ENCODE results near the gene ARRDC4.

Gene ARRDC4

DNA sequence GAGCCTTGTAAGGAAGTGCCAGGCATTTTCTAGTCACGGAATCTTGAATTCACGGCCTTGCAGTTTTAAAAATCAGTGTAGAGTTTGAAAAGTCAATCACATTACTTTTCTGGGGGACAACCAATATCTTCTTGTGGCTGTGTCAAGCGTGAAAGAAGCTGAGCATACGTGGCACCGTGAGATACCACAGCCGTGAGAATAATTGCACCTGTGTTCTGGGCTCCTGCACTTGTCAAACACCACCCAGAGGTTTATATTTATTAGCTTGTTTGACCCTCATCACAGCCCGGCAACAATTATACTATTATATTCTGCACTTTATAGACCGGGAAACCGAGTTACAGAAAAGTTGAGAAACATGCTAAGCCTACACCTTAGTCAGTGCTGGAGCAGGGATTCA is 45.2 kb downstream of the ARRDC4 start:
- DNase-seq (ENCODE audit: low read depth), result no peak
- TF ChIP-seq, protein P1, sequence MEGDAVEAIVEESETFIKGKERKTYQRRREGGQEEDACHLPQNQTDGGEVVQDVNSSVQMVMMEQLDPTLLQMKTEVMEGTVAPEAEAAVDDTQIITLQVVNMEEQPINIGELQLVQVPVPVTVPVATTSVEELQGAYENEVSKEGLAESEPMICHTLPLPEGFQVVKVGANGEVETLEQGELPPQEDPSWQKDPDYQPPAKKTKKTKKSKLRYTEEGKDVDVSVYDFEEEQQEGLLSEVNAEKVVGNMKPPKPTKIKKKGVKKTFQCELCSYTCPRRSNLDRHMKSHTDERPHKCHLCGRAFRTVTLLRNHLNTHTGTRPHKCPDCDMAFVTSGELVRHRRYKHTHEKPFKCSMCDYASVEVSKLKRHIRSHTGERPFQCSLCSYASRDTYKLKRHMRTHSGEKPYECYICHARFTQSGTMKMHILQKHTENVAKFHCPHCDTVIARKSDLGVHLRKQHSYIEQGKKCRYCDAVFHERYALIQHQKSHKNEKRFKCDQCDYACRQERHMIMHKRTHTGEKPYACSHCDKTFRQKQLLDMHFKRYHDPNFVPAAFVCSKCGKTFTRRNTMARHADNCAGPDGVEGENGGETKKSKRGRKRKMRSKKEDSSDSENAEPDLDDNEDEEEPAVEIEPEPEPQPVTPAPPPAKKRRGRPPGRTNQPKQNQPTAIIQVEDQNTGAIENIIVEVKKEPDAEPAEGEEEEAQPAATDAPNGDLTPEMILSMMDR (conservative IDR thresholded peaks at IDR 0.05; ENCODE audit: control insufficient read depth, insufficient read depth, low read depth, low read length), result no peak
- H3K4me3 ChIP-seq (ENCODE audit: control insufficient read depth, low read depth, low read length), result no peak overlapping the region

DNA sequence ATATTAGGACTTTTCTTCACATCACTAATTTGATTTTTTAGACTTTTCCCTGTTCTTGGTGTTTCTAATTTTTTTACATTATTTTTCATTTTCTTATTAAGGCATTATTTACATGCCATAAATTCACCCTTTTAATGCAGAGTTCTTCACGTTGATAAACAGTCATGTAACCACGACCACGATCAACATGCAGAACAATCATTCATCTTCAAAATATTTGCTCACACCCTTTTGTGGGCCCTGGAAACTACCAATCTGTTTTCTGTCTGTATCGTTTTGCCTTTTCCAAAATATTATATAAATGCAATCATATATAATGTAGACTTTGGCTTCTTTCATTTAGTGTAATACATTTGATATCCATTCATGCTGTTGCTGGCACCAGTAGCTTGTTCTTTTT is 48.7 kb downstream of the ARRDC4 start:
- no peak overlapping the region for H3K4me3 ChIP-seq (ENCODE audit: control insufficient read depth, low read depth, low read length)
- no peak for DNase-seq (ENCODE audit: low read depth)
- TF ChIP-seq, protein P1 (conservative IDR thresholded peaks at IDR 0.05; ENCODE audit: control insufficient read depth, insufficient read depth, low read depth, low read length), result no peak

DNA sequence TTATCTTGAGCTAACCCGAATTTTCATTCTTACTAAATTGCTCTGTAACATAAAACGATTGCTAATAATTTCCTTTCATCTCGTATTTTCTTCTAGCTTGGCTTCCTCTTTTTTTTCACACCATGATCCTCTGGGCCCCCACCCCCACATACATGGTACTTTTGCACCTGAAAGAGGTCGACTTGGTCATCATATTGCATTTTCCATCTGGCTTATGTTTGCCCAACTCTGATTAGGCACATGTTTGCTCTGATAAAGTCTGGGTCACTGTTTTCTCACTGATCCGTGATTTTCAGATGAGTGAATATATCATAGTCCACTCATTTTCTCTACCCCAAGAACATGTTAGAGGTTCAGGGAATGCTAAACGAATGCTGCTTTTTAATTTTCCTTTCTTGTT is 49.5 kb downstream of the ARRDC4 start:
- TF ChIP-seq, protein P1 (conservative IDR thresholded peaks at IDR 0.05; ENCODE audit: control insufficient read depth, insufficient read depth, low read depth, low read length), result no peak
- DNase-seq (ENCODE audit: low read depth), result no peak
- no peak overlapping the region for H3K4me3 ChIP-seq (ENCODE audit: control insufficient read depth, low read depth, low read length)

DNA sequence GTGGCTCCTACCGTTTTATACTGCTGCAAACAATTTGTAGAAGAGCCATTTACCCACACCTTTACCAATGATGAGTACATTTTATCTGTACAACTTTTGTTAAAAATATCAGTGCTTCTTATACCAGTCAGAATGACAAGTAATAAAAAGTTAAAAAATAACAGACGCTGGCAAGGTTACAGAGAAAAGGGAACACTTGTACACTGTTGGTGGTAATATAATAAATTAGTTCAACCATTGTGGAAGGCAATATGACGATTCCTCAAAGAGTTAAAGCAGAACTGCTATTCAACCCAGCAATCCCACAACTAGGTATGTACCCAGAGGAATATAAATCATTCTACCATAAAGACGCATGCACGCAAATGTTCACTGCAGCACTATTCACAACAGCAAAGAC is 51.9 kb downstream of the ARRDC4 start:
- TF ChIP-seq, protein P1 (conservative IDR thresholded peaks at IDR 0.05; ENCODE audit: control insufficient read depth, insufficient read depth, low read depth, low read length), result no peak
- no peak overlapping the region for H3K4me3 ChIP-seq (ENCODE audit: control insufficient read depth, low read depth, low read length)
- no peak for DNase-seq (ENCODE audit: low read depth)

DNA sequence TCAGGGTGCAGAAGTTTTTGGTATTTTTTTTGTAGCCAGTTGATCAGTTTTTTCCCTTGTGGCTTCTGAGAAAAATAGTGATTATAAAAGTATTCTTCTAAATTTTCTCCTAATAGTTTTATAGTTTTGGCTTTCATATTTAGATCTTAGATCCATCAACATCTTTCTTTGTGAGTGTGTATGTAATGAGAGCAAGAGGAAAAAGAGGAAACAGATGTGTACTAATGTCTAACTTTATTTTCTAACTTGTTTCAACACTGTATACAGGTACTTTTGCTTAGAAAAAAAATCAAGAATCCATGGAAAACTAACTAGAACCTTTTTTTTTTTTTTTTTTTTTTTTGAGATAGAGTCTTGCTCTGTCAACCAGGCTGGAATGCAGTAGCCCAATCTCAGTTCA is 53.1 kb downstream of the ARRDC4 start:
- TF ChIP-seq, protein P1 (conservative IDR thresholded peaks at IDR 0.05; ENCODE audit: control insufficient read depth, insufficient read depth, low read depth, low read length), result no peak
- DNase-seq (ENCODE audit: low read depth), result no peak
- no peak overlapping the region for H3K4me3 ChIP-seq (ENCODE audit: control insufficient read depth, low read depth, low read length)

DNA sequence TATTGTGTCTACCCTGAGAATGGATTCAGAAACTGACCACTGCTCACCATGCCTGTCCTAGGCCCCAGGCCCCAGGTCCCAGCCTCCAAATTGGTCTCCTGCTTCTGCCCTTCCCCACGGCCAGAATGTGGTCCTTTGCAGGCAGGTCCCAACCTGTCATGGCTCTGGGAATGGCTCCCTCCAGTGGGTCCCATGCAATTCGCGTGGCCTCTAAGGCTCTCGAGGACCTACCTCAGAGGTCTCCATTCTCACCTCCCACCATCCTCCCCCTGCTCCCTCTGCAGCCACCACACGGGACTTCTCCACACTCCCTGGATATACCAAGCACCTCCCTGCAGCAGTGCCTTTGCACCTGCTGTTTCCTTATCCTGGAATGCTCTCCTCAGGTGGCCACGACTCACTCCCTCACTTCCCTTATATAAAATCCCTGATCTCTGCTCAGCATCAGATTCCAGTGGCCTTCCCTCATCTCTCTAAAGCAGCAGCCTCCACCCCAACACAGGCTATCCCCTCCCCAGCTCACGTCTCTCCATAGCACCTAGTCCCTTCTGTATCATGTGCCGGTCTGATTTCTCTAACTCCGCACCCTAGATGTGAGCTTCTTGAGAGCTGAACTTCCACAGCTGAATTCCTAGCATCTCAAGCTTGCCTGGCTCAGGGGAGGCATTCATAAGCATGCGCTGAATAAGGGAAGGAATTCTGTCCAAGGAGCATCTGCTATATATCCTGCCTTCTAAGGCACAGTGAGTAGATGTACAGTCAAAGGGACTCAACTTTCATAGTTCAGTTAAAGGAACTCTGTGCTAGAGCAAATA is 56.9 kb downstream of the ARRDC4 start:
- TF ChIP-seq, protein P1 (conservative IDR thresholded peaks at IDR 0.05; ENCODE audit: control insufficient read depth, insufficient read depth, low read depth, low read length), result no peak
- DNase-seq (ENCODE audit: low read depth), result no peak
- no peak overlapping the region for H3K4me3 ChIP-seq (ENCODE audit: control insufficient read depth, low read depth, low read length)
